ENCODE results near the gene PPP1R9A.

PPP1R9A gene

DNA sequence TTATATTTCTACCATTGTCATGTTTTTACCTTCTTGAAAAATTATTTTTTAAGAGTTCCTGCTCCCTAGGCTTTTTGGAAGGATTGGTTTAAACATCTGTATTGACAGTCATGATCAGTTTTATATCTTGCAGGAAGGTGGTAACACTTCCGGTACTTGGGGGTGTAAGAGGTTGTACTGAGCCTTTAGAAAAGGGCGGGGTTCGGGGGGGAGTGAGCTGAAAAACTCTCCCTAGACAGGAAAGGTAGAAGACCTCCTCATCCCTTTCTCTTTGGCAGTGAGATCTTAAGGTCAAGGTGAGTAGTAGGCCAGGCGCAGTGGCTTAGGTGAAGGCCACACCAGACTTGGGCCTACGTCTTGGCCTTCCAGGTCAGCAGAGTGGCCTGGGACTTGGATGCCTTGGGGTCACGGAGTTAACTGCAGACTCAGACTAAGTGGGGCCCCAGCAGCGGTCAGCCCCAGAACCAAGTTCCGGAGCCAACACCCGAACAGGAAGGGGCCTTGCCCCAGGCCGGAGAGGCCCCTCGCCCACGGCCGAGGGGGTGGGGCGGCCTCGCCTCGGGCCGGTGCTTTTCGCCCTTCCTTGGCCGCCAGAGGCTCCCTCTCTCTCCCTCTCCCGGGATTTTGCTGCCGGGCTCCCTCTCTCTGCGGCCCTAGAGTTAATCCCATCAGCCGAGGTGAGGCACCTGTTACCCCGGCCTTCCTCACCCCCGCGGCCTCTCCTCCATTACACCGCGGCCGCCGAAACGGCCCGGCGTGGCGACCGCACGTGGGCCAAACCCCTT, at the start of gene PPP1R9A:
Gene PPP1R9A (plus strand): TSS at position 569 of the 785 bp plus-strand sequence. CDS start 2,520 bp downstream, outside the sequence.
- no peak for DNase-seq

DNA sequence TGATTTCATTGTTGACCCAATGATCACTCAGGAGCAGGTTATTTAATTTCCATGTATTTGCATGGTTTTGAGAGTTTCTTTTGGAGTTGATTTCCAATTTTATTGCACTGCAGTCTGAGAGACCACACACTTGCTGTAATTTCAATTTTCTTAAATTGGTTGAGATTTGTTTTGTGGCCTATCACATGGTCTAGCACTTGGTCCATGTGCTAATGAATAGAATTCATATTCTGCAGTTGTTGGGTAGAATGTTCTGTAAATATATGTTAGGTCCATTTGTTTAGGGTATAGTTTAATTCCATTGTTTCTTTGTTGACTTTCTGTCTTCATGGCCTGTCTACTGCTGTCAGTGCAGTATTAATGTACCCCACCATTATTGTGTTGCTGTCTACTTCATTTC, 36.3 kb upstream of the PPP1R9A start:
- no peak for DNase-seq

DNA sequence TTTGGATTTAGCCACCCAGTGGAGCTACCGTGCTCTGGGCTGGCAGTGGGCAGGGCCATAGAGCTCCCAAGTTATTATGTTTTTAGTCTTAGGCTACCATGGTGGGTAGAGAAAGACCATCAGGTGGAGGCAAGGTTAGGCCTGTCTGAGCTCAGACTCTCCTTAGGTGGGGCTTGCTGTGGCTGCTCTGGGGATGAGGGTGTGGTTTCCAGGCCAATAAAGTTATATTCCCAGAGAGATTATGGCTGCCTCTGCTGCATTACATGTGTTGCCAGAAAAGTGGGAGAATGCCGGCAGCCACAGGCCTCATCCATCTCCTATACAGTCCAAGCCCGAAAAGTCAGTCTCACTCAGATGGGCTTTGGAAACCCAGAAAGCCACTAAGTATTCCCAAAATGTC, 34.2 kb upstream of the PPP1R9A start:
- DNase-seq: no peak

DNA sequence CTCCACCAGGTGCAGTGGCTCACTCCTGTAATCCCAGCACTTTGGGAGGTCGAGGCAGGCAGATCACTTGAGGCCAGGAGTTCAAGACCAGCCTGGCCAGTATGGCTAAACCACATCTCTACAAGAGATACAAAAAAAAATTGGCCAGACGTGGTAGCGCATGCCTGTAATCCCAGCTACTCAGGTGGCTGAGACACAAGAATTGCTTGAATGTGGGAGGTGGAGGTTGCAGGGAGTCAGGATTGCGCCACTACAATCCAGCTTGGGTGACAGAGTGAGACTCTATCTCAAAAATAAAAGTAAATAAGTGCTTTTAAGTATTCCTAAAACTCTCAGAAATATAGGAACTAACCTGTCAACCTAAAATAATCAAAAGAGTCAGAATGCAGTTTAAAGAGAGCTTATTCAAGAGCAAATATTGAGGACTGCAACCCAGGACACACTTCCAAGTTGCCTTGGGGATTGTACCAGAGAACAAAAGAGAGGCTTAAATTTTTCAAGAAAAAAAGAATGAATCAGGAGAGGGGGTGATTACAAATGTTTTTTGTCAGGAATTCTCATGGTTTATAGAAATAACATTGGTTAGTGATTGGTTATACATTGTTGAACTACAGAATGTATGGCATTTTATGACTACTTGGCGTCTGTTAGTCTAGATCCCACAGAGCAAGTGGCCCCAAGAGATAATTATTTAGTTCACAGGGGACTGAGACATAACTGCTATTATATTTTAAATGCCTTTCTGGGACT, 33.2 kb upstream of the PPP1R9A start:
- DNase-seq: no peak

DNA sequence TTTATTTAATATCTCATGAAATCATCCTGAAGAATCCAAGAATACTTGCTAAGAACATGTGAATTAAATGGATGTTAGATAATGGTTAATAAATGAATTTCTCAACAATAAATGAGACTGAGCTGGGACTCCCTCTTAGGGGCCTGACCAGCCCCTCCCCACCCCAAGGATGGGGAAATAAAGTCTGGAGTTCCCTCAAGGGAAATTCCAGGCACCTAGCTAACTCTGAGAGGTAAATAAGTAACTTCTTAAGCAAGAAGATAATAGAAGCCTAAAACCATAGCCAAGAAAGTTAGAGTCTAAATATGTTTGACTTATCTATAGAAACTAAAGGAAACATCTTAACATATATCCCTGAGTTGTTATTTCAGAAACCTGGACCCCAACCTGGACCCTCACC, 32.2 kb upstream of the PPP1R9A start:
- no peak for DNase-seq

DNA sequence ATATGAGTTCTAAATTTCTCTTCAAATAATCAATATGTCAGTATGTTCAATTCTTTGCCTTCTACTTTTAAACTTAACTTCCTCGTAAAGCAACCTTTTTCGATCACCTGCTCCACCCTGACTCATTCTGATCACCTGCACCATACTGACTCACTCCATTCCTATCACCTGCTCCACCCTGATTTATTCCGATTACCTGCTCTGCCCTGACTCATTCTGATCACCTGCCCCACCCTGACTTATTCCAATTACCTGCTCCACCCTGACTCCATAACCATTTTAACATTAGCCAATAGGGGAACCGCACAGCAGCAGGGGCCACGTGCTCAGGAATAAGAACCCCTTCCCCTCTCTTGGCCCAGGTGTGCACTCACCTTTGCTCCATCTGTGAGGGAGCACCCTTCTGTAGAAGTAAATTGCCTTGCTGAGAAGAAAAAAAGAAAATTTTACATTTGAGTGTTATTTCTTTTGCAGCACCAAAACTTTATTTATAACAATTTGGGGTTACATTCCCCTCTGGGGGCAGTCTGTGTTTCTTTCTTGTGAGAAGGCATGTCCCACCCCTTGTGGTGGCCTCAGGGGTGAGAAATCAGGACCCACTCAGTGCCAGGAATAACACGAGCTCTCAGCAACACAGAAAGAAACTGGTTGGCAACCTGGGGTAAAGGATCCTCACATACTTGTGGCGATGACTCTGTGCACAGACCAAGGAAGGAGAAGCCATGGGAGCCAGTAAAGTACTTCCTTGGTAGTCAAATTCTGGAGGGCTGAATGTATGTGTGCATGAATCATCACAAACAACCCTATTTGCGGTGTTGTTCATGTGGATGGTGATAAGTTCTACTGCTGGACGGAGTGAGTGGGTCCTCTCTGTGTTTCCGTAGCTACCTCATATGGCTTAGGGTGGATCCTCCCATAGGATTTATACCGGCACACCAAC, 29.4 kb upstream of the PPP1R9A start:
- no peak for DNase-seq

DNA sequence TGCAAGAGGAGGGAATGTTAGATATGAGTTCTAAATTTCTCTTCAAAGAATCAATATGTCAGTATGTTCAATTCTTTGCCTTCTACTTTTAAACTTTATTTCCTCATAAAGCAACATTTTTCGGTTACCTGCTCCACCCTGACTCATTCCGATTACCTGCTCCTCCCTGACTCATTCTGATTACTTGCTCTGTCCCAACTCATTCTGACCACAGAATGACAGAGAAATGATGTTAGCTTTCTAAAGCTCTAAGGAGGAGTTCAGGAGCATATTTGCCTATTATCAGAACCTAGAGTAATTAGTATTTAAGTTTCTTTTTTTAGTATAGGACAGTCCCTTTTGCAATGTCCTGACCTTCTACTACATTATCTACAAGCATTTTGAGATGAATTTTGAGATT, 24.5 kb upstream of the PPP1R9A start:
- no peak for DNase-seq

DNA sequence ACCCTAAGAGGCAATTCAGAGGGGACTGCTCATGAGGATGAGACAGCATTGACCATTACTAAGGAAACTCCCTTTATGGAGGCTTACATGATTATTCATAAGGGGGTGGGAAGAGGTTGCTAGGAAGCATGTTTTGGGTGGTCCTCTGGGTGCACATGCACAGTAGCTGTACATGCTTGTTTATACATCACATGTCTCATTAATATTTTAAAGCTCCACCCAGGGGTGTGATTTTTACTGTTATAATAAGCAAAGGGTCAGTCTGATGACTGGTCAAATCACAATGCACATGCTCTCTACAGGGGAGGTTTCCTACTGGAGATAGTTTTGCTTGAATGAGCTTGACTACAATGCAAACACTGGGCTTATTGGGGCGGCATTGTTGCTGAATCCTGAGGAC, 23.8 kb upstream of the PPP1R9A start:
- no peak for DNase-seq

DNA sequence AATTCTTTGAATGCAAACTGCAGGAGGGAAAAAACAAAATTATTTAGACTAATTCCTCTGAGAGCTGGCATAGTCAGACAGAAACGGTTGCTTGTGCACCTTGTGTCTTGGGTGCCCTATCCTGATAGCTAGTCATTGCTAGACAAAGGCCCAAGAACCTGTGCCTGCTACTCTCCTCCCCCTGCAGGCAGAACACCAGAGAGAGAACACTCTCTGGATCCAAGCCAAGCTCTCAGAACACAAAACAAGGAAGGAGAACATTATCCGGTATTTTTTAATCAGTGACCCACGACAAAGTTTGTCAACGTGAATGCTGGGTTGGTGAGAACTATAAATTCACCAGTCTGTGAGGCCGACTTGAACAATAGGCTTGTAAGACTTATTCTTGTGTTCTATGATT, 18.8 kb upstream of the PPP1R9A start:
- DNase-seq: no peak

DNA sequence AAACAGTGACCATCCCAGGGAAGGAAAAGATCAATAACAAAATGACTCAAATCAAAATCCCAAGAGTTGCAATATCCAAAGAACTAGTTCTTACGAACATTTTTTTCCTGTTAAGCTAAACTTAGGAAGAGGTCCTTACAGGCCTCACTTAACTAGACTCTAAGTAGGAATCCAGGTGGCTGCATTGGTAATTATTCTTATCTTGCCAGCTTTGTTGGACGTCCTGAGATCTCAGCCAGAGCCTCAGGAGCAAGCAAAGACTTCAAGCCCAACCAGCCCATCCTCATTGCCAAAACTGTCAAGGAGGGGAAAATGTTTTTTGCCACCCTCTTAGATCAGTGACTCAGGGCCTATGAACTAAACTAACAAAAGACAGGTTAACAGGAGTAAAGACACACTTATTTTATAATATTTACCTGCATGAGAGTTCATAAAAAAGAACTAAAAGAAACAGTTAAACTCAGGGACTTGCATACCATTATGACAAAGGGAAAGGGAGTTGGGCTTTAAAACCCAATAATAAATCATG, 18.3 kb upstream of the PPP1R9A start:
- no peak for DNase-seq

DNA sequence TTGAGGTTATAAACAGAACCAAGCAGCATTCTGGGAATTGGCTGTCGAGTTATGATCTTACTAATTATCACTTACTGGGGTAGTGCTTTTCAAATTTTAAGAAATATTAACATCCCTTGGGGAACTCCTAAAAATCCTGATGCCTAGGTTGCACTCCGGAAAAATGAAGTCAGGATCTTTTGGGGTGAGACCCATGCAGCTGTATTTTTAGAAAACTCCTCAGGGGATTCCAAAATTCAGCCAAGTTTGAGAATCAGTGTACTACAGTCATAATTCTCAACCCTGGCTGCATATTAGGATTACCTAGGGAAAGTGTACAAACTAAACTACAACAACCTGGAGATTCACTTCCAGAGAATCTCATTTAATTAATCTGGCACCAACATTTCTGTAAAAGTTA, 17.2 kb upstream of the PPP1R9A start:
- no peak for DNase-seq

DNA sequence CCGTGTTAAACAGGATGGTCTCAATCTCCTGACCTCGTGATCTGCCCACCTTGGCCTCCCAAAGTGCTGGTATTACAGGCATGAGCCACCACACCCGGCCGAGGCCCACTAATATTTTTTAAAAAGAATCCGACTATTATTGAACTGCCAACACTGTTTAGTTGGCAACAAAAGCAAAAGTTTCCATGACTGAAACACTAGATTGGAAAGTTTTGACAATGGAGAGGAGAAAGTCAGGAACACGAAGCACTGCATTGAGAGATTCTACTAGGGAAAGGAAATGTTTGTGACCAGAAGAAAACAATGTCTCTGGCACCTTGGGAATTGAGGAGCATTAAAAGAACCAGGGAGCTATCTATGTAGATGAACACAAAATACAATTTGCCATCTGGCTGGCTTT, 13.7 kb upstream of the PPP1R9A start:
- DNase-seq: no peak

DNA sequence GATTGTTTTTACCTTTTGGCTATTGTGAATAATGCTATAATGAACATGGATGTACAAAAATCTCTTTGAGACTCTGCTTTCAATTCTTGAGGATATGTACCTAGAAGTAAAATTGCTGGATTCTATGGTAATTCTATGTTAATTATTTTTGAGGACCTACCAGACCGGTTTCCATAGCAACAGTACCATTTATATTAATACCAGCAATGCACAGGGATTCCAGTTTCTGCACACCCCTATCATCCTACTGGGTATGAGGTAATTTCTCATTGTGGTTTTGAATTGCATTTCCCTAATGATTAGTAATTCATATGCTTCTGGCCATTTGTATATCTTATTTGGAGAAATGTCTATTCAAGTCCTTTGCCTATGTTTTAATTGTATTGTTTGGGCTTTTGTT, 9.9 kb upstream of the PPP1R9A start:
- DNase-seq: no peak

DNA sequence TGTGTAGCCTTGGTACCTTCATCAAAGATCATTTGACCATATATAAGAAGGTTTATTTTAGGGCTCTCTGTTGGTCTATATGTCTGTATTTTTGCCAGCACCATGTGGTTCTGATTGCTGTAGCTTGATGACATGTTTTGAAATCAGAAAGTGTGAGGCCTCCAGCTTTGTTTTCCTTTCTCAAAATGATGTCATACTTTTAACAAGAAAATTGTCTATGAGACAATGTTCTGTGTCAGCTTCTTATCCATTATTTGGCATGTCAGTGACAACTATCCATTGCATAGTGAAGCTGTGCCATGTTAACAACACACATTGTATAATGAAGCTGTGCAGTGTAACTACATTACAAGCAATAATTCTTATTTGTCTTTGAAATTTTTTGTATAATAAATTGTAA, 9.1 kb upstream of the PPP1R9A start:
- DNase-seq: no peak

DNA sequence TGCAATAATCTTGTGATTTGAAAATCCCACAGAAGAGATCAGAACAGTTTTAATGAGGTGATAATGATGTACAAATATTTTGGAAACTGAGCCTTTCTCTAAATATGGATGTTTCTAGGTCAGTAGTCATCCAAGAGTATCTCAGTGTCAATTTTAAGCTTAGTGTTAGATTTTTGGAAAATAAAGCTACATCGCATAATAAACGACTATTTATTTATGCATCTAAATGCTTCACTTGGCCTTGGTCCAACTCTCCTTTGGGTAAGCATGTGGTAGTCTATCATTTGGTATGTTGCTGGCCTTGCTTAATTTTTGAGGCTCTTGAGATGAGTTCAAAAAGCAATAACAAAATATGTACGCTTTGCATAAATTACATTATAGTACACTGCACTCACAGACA, 5.4 kb upstream of the PPP1R9A start:
- DNase-seq: no peak

DNA sequence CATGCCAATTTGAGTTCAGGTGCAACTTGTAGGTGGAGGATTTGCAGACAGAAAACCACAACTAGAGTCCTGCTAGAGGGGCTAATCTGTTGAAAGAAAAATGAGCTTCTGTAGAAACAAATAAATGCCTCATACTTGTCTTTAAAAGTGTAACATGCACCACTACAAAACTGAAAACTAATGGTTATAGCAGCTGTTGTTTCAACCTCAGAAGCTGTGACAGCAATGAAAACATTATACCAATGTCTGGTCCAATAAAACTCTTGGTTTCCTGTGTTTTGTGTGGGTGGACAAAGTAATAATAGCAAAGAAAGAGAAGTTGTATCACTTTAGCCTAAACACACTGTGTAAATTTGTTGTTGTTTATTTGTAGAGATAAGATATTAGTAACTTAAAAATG, 3.4 kb upstream of the PPP1R9A start:
- no peak for DNase-seq

DNA sequence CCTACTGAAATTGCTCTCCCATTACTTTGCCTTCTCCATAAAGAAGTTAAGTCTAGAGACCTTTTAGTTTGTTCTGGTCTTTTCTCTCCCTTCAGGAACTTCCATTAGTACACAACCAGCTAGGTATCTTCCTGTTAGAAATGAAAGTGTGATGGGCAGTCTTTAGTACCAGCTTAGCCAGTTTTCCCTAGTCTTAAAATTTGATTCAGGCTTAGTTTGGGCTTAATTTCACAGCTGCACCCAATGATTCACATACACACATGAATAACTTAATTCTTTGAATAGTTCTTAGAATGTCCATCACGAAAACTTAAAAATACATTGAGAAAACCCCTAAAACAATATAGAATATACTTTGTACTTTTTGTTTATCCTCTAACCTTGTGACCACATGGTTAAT, 2.4 kb upstream of the PPP1R9A start:
- no peak for DNase-seq

DNA sequence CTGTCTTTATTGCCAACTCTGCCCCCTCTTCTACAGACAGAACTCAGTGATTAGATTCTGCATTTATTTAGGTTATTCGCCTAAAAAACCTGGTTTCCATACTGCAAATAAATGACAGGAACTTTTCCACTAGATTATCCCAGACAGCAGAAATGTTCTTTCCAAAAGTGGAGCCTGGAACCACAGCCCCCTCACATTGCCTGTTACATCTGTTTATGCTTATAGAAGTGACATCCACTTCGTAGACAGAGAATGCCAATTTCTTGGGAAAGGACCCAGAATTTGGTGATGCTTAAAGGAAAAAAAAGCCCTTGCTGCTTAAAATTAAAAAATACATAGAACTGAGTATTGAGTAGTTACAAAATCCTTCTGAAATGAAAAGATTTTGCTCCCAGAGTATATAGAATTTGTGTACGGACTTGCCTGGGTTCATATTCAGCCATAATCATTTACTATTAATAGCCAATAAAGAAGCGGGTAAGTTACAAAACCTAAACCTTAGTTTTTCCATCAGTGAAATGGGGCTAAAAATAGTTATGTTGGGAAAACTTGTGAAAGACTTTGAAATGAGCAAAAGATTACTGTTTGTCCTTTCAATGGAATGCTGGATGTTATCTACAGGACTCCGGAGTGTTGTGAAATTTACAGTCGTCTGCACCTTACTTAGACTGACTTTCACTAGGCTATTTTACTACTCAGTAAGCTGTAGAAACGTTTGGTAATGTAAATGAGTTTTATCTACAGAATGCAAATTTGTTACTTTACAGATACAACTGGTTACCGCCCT, 1.1 kb upstream of the PPP1R9A start:
- DNase-seq: no peak

DNA sequence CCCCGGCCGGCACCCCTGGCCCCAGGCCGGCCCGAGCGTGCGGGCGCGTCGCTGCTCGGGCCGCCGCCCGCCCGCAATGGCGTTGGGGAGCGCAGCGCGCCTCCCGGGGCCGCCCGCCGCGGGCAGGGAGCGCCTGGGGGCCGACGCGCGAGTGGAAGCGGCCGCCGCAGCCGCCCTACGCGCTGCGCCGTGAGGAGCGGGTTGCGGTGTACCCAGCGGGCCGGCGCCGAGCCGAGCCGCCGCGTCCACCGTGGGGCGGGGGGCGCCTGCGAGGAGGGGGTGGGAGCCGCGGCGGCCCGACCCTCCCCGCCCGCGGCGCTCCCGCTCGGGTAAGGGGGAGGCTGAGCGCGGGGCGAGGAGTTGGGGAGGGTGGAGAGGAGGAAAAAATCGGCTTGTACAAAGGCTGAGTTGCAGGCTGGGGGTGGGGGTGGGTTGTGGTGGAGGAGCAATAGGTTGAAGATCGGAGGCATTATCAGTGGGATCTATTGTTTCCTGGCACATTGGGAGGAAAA, 473 bp downstream of the PPP1R9A start:
- DNase-seq: no peak

DNA sequence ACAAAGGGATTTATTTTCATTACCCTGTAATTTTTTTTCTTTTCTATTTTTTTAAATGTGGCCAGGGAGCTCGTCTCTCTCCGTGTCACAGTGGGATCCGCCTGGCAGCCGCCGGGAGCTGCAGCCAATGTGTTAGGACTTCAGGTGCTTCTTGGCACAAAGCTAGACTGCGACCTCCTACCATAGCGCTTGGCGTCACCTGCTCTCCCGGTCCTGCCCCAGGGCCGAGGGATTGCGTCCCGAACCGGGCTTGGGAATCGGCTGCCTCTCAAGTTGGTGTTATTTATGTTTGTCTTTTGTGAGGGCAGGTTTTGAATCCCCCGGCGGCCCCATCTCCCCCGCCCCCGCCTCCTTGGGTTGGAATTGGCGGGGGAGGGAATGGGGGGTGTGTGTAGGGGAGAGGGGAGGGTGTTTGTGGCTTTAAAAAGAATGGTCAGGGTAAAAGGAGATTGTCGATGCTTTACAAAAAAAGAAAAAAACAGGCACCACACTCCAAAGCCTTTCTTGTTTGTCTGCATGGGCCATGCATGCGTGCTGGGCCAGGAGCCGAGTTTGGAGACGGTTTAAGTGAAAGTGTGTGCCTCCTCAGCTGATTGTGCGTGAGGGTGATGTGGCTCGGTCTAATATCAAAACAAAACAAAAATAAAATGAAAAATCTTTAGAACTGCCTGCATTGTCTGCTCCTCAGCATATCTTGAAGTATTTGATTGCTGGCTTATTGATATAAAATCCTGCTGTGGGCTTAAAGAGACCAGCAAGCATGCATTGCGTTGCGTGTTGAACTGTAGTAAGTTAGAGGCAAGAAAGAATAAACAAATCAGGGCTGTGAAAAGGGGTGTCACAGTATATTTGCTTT, 1.2 kb downstream of the PPP1R9A start:
- DNase-seq: no peak

DNA sequence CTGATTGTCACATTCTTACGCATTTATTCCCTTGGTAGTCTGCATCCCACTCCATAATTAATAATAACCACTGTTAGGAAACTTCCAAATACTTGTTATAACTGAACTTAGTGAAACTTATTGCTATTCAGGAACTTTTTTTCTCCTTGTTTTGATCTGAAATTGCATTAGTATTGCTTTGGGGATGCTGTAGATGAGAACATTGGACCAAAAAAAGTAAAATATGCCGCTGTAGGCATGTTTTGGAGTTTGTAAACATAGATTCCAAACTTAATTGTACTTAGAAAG, 1.7 kb downstream of the PPP1R9A start:
- no peak for DNase-seq

Measured in activated CD4-positive, alpha-beta T cell treated with anti-CD3 and anti-CD28 coated beads, Interleukin-2, amount 50 U/mL, for 16 hours (primary cell).